HT1080 (cell line): Measurements from ENCODE around the gene BNIP1. TPM values are rescaled to one million over a fixed set of nuclear protein-coding genes. Genes with fewer than 3 reads are reported as not detected.

ENCODE experiments used
- DNase-seq: peaks from one replicate; pipeline ENCODE4 v3.0.0-alpha.2; 2015; ENCODE audit warnings: low read depth
- total RNA-seq: library from RNA; depleted of rRNA; stranded (reverse); fragments of >200 nt; shearing (Covaris generic); gene quantifications from 2 replicates; pipeline ENCODE4 v1.2.3, GENCODE V29; 2014; rRNA removed

Gene BNIP1
- total RNA-seq, 1 experiment from 2014 or later = 39.7 TPM

DNA sequence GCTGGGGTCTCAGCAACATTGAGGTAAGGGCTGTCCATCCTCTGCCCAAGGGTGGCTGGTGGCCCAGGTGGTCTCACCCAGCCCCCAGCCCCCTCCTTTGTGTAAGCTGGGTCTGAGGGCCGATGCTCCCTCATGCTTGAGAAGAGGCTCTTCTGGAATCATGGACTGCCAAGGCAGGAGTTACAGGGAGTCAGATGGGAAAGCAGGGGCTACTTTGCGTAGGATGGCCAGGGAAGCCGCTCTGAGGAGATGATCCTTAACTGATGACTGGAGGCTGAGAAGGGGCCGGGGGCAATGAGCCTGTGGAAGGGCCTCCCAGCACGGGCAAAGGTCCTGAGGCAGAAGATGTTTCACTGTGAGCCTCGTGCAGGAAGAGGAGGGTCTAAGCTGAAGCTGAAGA, 67.0 kb downstream of the BNIP1 start:
- DNase-seq = no peak

GRCh38 chr5:173213236-173213933, 69.1 kb downstream of the BNIP1 start:
- no peak for DNase-seq

Other genes starting within 250 kb of the BNIP1 start
- gene RPL26L1, start 185.1 kb upstream of the BNIP1 start, total RNA-seq = 113 TPM in 2 replicates
- gene ATP6V0E1, start 160.8 kb upstream of the BNIP1 start, total RNA-seq = 109 and 141 TPM in 2 replicates
- 1.5 and 3.6 TPM in 2 replicates for gene CREBRF, start 88.2 kb upstream of the BNIP1 start, total RNA-seq
- gene NKX2-5, start 90.7 kb downstream of the BNIP1 start, total RNA-seq = 13.2 and 16.8 TPM in 2 replicates
- 39.2 and 48.6 TPM in 2 replicates for gene STC2, start 183.9 kb downstream of the BNIP1 start, total RNA-seq